Measurements from ENCODE around the gene SEMA4G. TPM values are rescaled to one million over a fixed set of nuclear protein-coding genes. Genes with fewer than 3 reads are reported as not detected.
A peak's percentile ranks its signal among the peaks of the same experiment; 100 is the strongest.

Gene SEMA4G, protein sequence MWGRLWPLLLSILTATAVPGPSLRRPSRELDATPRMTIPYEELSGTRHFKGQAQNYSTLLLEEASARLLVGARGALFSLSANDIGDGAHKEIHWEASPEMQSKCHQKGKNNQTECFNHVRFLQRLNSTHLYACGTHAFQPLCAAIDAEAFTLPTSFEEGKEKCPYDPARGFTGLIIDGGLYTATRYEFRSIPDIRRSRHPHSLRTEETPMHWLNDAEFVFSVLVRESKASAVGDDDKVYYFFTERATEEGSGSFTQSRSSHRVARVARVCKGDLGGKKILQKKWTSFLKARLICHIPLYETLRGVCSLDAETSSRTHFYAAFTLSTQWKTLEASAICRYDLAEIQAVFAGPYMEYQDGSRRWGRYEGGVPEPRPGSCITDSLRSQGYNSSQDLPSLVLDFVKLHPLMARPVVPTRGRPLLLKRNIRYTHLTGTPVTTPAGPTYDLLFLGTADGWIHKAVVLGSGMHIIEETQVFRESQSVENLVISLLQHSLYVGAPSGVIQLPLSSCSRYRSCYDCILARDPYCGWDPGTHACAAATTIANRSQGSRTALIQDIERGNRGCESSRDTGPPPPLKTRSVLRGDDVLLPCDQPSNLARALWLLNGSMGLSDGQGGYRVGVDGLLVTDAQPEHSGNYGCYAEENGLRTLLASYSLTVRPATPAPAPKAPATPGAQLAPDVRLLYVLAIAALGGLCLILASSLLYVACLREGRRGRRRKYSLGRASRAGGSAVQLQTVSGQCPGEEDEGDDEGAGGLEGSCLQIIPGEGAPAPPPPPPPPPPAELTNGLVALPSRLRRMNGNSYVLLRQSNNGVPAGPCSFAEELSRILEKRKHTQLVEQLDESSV
- 0.26 and 0.51 TPM in 2 replicates for total RNA-seq

DNA sequence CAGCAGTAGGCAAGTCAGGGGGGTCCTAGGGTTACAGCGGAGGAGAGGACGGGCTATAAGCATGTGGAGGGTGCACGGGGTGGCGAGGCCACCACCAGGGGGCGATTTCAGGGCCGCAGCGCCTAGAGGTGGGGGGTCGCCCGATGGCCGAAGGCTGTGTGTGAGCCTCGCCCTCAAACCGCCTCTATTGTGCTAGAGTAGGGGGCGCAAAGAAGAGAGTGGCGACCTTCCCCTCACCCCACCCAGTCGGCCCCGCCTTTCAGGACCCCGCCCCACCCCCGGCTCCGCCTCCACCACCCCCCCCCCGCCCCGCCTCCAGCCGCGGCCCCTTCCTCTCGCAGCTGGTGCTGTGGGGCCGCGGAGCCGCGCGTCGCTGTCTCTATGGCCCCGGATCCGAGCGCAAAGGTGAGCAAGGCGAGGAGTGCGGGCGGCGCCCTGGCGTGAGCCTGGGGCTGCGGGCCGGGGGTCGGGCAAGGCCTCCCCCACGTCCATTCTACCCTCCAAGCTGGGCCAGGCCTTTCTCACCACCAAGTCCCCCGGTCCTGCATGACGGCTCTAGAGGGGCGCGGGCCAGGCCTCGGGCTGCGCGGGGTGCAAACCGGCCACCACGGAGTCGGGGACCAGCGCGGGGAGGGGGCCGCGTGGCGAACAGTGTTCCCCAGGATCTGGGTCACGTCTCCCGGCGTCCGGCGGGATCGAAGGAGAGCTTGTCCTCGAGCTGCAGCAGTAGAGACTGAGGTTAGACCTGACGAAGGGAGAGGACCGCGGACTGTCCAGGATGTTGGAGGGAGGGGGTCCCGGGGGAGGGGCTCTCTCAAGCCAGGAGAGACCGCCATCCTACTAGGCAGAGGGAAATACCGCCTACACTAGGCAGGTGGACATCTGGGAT lies at the start of gene SEMA4G:
Gene SEMA4G (plus strand): TSS at position 318 of the 889 bp plus-strand sequence. CDS start 3,409 bp downstream, outside the sequence.
- TF ChIP-seq, protein P1, sequence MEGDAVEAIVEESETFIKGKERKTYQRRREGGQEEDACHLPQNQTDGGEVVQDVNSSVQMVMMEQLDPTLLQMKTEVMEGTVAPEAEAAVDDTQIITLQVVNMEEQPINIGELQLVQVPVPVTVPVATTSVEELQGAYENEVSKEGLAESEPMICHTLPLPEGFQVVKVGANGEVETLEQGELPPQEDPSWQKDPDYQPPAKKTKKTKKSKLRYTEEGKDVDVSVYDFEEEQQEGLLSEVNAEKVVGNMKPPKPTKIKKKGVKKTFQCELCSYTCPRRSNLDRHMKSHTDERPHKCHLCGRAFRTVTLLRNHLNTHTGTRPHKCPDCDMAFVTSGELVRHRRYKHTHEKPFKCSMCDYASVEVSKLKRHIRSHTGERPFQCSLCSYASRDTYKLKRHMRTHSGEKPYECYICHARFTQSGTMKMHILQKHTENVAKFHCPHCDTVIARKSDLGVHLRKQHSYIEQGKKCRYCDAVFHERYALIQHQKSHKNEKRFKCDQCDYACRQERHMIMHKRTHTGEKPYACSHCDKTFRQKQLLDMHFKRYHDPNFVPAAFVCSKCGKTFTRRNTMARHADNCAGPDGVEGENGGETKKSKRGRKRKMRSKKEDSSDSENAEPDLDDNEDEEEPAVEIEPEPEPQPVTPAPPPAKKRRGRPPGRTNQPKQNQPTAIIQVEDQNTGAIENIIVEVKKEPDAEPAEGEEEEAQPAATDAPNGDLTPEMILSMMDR (IDR thresholded peaks at IDR 0.05; ENCODE audit: insufficient read depth, low read length, severe bottlenecking) = peak; percentile 91
- no peak for DNase-seq (ENCODE audit: low read depth)
- FAIRE-seq = no peak
- peak within 1 kb of the TSS; percentile 47 for H3K4me3 ChIP-seq (ENCODE audit: low read depth, low read length)
- peaks cover 1% of the 10 kb centered on the region for H3K36me3 ChIP-seq (ENCODE audit: control insufficient read depth, insufficient read depth, low read length)
- H3K27me3 ChIP-seq (ENCODE audit: control insufficient read depth, insufficient read depth, low read length) = no peaks in the 10 kb centered on the region

DNA sequence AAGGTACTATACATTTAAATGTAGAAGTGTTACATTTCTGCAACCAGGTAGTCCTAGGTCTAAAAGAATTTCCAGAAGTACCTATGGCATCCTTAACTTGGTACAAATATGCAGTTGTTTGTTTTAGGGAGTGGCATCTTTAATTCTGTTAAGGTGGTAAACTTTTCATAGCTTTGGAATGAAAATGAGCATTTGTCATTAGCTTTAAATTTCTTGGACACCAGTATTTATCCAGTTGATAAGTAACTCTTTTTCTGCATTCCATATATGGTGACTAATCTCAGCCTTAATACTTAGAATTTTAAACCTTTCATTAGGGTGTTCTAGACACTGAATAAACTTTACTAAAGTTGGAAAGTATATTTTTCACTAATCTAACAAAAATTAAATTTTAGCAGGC lies 45.7 kb upstream of the SEMA4G start:
- H3K4me3 ChIP-seq (ENCODE audit: low read depth, low read length) = no peak overlapping the region
- TF ChIP-seq, protein P1 (IDR thresholded peaks at IDR 0.05; ENCODE audit: insufficient read depth, low read length, severe bottlenecking) = no peak
- DNase-seq (ENCODE audit: low read depth) (peak; percentile 38), FAIRE-seq (no peak)
- H3K36me3 ChIP-seq (ENCODE audit: control insufficient read depth, insufficient read depth, low read length) = peaks cover 10% of the 10 kb centered on the region
- no peaks in the 10 kb centered on the region for H3K27me3 ChIP-seq (ENCODE audit: control insufficient read depth, insufficient read depth, low read length)

DNA sequence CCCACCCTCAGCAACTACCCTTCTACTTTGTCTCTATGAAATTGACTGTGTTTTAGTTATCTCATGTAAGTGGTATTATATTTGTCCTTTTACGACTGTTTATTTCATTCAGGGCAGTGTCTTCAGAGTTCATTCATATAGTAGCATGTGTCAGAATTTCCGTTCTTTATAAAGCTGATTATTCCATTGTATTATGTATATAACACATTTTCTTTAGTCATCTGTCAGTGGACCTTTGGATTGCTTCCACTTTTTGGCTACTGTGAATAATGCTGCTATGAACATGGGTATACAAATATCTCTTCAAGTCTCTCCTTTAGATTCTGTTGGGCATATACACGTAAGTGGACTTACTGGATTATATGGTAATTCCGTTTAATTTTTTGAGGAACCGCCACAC lies 42.0 kb upstream of the SEMA4G start:
- no peak overlapping the region for H3K4me3 ChIP-seq (ENCODE audit: low read depth, low read length)

DNA sequence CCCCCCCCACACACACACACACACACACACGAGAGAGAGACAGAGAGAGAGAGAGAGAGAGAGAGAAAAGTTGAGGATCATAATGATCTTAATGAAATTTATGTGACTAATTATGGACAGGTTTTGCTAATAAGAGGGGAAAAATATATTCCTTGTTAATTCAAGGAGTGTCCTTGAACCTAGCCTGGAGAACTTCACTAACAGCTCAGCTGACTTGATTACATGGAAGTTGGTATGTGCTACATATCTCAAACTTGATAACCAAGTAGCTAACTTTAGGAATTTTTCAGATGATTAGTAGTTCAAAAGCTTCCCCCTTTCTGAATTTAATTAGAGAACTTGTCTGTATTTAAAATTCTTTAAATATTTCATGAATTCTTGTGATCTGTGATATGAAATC lies 41.3 kb upstream of the SEMA4G start:
- TF ChIP-seq, protein P1 (IDR thresholded peaks at IDR 0.05; ENCODE audit: insufficient read depth, low read length, severe bottlenecking) = no peak
- DNase-seq (ENCODE audit: low read depth) = no peak
- Histone ChIP-seq H3K36me3 (ENCODE audit: control insufficient read depth, insufficient read depth, low read length) (peaks cover 14% of the 10 kb centered on the region), H3K27me3 (ENCODE audit: control insufficient read depth, insufficient read depth, low read length) (no peaks in the 10 kb centered on the region), H3K4me3 (ENCODE audit: low read depth, low read length) (no peak overlapping the region)
- no peak for FAIRE-seq

More for the DNA sequence above, 42.0 kb upstream of the SEMA4G start:
- peaks cover 13% of the 10 kb centered on the region for H3K36me3 ChIP-seq (ENCODE audit: control insufficient read depth, insufficient read depth, low read length)
- no peaks in the 10 kb centered on the region for H3K27me3 ChIP-seq (ENCODE audit: control insufficient read depth, insufficient read depth, low read length)
- TF ChIP-seq, protein P1 (IDR thresholded peaks at IDR 0.05; ENCODE audit: insufficient read depth, low read length, severe bottlenecking) = no peak
- no peak for FAIRE-seq
- no peak for DNase-seq (ENCODE audit: low read depth)

DNA sequence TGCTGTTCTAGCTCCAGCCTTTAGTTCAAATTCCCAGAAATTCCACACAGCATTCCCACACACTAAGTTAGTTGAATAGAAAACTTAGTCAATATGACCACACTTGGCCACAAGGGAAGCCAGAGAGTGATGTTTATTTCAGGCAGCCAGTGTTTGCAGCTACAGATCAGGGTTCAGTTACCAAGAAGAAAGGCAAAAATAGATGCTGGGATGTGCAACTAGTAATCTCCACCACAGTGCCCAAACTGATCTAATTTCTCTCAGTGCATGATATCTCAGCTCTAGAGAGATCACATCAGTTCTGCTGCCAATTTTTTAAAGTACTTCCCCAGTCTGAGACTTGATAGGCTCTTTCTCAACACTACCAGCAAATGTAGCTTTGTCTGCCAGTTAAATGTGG lies 38.9 kb upstream of the SEMA4G start:
- peaks cover 10% of the 10 kb centered on the region for H3K36me3 ChIP-seq (ENCODE audit: control insufficient read depth, insufficient read depth, low read length)
- TF ChIP-seq, protein P1 (IDR thresholded peaks at IDR 0.05; ENCODE audit: insufficient read depth, low read length, severe bottlenecking) = no peak
- FAIRE-seq (no peak), DNase-seq (ENCODE audit: low read depth) (no peak)
- H3K27me3 ChIP-seq (ENCODE audit: control insufficient read depth, insufficient read depth, low read length) = no peaks in the 10 kb centered on the region
- no peak overlapping the region for H3K4me3 ChIP-seq (ENCODE audit: low read depth, low read length)

Data from bronchial epithelial cell (primary cell).